GM12864 (cell line): ENCODE measurements around the gene ARHGAP25.

Experiments
- DNase-seq: peaks from one replicate; pipeline ENCODE4 v3.0.0-alpha.2; 2011; ENCODE audit warnings: low read depth
- H3K4me3 ChIP-seq: 2 replicates; pipeline ENCODE4 v1.5.1; 2011; ENCODE audit warnings: mild to moderate bottlenecking, low read depth, low read length, control low read depth
- TF ChIP-seq, protein P1 (sequence below): IDR thresholded peaks from 2 replicates; pipeline ENCODE4 v1.5.1; 2011; ENCODE audit warnings: low read depth, mild to moderate bottlenecking, moderate library complexity, low read length, control low read depth, inconsistent platforms; ENCODE audit errors: missing control alignments

The ARHGAP25 gene

DNA sequence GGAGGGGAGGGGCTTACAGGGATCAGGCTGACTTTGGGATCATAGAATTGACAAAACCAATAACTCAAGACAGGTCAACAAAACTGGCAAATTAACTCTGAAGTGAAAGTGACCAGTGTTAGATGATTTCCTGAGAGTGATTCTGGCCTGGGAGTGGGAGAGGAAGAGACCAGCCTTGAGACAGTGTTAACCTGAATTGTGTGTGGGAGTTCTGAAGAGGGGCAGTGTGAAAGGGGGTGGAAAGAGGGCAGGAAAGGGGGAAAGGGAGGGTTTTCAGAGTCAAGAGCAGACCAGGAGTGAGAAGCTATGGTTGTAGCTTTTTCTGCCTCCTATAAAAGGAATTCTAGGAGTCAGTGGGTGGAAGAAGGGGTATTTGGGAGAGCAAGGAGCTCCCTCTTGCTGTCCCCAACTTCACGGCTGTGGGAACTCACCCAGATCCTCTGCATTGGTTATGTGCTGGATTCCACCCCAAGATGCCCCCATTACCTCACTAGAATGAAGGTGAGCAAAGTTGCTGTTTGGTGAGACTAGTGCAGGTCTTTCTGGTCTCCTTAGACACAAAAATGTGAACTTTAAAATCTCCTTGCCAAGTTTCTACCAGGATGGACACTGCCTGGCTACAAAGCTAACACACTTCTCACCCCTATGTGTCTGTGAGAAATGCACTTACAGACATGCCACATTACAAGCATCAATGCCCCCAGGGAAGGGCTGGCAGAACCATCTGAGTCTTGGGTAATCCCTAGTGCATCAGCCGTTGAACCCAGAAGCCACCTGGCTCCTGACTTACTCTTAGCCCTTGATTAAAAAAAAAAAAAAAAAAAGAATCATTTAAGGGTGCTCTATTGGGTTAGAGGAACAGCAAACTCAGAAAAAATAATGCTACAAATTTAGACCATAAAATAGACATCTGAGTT is 75.0 kb downstream of the ARHGAP25 start:
- H3K4me3 ChIP-seq = no peak overlapping the region
- DNase-seq = no peak
- TF ChIP-seq, protein P1, sequence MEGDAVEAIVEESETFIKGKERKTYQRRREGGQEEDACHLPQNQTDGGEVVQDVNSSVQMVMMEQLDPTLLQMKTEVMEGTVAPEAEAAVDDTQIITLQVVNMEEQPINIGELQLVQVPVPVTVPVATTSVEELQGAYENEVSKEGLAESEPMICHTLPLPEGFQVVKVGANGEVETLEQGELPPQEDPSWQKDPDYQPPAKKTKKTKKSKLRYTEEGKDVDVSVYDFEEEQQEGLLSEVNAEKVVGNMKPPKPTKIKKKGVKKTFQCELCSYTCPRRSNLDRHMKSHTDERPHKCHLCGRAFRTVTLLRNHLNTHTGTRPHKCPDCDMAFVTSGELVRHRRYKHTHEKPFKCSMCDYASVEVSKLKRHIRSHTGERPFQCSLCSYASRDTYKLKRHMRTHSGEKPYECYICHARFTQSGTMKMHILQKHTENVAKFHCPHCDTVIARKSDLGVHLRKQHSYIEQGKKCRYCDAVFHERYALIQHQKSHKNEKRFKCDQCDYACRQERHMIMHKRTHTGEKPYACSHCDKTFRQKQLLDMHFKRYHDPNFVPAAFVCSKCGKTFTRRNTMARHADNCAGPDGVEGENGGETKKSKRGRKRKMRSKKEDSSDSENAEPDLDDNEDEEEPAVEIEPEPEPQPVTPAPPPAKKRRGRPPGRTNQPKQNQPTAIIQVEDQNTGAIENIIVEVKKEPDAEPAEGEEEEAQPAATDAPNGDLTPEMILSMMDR = no peak

DNA sequence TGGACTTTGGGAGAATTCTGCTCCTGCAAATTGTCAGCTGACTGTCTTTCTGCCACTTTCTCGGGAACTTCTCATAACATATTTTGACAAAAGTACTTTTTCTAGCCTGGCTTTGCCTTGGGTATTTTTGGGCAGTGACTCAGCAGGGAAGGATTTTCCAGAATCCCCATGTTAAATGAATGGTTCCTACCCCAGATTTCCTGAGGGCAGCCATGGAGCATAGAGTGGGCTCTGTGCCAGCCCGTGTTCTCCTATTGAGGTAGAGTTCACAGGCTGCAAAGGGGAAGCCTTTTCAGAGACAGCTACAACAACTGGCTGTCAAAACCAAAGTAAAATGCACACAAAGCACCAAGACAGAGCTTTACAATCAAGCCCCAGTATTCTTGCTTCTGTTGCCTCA is 76.8 kb downstream of the ARHGAP25 start:
- H3K4me3 ChIP-seq = no peak overlapping the region
- TF ChIP-seq, protein P1 = no peak
- no peak for DNase-seq

DNA sequence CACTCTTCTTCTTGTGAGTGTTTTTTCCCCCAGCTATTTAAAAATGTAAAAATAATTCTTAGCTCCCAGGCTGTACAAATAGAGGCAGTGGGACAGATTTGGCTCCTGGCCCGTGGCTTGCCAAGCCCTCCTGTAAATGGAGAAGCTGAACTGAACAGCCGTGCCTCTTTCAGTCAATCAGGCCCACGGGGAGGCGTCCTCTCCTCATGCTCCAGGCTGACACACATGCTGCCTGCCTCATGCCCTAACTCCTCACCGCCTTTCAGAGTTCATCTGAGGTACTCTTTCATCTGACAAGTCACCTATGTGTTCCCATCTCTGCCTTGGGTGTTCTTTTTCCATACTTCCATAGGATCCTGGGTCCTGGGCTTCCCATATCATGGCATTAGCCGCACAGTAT is 77.6 kb downstream of the ARHGAP25 start:
- TF ChIP-seq, protein P1 = no peak
- no peak for DNase-seq
- H3K4me3 ChIP-seq = no peak overlapping the region

DNA sequence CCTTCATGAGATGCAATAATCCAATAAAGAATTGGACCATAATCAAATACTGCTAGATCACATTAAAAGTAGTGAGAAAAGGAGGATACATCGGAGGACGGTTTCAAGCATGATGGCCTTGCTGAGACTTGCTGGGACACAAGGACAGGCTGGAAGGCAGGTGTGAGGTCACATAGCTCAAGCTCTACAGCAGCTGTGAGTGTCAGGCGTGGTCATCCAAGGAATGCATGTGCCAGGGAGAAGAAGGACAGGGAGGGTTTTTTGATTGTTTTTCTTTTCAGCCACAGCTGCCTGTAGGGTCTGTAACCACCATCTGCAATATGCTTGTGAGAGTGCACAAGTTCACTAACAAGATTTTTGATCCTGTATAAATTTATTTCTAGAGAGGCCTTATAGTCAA is 79.0 kb downstream of the ARHGAP25 start:
- no peak for DNase-seq
- no peak overlapping the region for H3K4me3 ChIP-seq
- TF ChIP-seq, protein P1 = no peak

DNA sequence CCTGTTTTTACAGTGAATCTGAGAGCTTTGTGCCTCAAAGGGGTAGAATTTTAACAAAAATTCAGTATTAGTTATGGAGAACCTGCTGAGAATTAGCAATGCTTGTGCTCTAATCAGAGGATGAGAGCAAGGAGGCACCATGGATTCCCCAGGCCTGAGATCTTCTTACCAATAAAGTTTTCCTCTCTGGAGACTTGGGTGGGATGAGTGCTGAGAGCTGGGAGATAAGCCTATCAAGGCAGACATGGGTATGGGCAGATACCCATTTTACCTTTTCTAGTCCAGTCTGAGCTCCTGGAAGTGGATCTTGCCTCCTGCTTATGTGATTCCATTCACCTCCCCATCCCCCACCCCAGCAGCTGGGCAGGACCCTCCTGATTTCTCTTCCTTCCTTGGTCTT is 82.7 kb downstream of the ARHGAP25 start:
- TF ChIP-seq, protein P1 = no peak
- H3K4me3 ChIP-seq = no peak overlapping the region
- DNase-seq = no peak

DNA sequence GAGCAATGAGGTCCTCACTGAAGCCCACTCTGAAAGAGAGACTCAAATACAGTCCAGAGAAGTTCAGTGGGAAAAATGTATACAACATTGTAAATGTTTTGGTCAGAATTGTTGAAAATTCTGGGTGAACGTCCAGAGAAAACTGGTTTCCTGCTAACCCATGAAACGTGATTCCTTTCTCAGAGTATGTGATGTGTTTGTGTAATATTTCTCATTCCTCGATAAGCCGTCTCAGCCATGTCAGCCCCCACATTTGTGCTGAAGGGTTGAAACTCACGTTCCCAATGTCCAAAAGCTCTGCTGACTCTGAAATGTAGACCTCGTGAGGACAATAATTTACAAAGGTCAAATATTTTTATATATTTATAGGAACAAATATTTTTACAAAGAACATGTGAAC is 84.9 kb downstream of the ARHGAP25 start:
- H3K4me3 ChIP-seq = no peak overlapping the region
- TF ChIP-seq, protein P1 = no peak
- DNase-seq = no peak
